ENCODE measurements around the gene PANK4.

DNA sequence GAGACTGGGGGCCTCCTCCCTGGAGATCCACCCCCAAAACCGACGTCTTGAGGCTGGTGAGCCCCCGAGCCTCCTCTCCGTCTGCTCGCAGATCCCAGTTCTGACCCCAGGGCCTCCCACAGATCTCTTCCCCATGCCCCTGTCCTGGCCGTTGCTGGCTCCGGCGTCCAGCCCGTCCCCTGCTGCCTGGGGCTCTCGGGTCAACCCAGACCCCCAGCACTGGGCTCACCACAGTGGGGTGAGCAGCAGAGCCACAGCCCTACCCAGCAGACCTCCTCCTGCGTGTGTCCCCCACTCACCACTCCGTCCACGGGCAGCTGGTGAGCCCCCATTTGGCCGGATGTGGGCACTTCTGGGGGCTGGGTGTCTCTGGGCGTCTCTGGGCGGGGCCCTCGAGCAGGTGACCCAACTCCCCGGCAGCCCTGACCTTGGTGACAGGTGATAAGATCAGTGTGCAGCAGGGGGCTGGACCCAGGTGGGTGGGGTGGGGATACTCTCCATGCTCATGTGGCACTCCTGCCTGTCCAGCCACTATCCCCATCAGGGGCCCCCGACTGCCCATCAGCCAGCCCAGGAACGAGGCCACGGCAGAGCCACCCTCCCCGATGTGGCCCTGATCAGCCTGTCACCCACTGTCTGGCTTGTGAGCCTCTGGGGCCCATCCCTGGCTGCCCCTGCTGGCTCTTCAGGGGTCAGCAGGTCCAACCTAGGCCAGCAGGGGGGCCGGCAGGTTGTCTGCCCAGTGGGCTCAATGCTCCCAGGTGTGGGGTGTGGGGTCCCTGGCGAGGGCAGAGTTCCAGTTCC, 30.5 kb upstream of the PANK4 start:
- TF ChIP-seq, protein P1, sequence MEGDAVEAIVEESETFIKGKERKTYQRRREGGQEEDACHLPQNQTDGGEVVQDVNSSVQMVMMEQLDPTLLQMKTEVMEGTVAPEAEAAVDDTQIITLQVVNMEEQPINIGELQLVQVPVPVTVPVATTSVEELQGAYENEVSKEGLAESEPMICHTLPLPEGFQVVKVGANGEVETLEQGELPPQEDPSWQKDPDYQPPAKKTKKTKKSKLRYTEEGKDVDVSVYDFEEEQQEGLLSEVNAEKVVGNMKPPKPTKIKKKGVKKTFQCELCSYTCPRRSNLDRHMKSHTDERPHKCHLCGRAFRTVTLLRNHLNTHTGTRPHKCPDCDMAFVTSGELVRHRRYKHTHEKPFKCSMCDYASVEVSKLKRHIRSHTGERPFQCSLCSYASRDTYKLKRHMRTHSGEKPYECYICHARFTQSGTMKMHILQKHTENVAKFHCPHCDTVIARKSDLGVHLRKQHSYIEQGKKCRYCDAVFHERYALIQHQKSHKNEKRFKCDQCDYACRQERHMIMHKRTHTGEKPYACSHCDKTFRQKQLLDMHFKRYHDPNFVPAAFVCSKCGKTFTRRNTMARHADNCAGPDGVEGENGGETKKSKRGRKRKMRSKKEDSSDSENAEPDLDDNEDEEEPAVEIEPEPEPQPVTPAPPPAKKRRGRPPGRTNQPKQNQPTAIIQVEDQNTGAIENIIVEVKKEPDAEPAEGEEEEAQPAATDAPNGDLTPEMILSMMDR (IDR thresholded peaks at IDR 0.05; ENCODE audit: poor library complexity) = no peak
- TF ChIP-seq EZH2 (IDR thresholded peaks at IDR 0.05; ENCODE audit: borderline replicate concordance) = no peak
